Prostate gland (tissue), 2 donors: ENCODE results near the gene KRTAP10-9.

Source experiments
- CTCF ChIP-seq, 4 experiments: fragments of 200-600 bp in 2 of 4; fragments of 450-650 bp in 2 of 4; sonication (generic) in 2 of 4; IDR thresholded peaks; 1 replicate in 3 of 4; 2 replicates in 1 of 4; pipeline ENCODE4 v1.5.1; 2016 to 2019; ENCODE audit warnings: antibody characterized with exemption in 4 of 4, mild to moderate bottlenecking in 2 of 4, moderate library complexity in 2 of 4
- POLR2A ChIP-seq: fragments of 450-650 bp; IDR thresholded peaks from one replicate; pipeline ENCODE4 v1.6.1; 2016; ENCODE audit warnings: antibody characterized with exemption, mild to moderate bottlenecking

DNA sequence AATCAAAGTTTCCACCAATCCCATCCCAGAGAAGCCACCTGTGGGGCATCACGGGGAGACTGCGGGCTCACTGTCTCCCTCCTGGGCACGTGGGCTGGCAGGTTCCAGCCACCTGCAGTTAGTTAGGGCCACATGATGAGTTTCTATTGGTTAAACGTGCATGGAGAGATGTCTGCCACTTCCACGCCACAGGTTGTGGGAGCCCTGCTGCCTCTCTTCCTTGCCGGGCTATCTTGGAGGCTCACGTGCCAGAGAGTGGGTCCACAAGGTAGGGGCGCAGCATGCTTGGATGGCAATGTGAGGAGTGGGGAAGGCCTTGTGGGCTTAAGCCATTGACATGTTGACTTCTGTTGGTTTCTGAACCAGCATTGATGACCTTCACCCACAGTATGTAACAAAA is 23.0 kb upstream of the KRTAP10-9 start:
- no peak for TF ChIP-seq POLR2A
- no peak for TF ChIP-seq CTCF (IDR thresholded peaks at IDR 0.05)
